Measurements from ENCODE around the gene TMEM17. TPM values are rescaled to one million over a fixed set of nuclear protein-coding genes. Genes with fewer than 3 reads are reported as not detected.

TMEM17 gene
- total and polyA plus RNA-seq, 2 of the 13 experiments (the other 11 are each of a cell fraction or from before 2014, with no cell fraction given), result 0.22 to 0.50 TPM

DNA sequence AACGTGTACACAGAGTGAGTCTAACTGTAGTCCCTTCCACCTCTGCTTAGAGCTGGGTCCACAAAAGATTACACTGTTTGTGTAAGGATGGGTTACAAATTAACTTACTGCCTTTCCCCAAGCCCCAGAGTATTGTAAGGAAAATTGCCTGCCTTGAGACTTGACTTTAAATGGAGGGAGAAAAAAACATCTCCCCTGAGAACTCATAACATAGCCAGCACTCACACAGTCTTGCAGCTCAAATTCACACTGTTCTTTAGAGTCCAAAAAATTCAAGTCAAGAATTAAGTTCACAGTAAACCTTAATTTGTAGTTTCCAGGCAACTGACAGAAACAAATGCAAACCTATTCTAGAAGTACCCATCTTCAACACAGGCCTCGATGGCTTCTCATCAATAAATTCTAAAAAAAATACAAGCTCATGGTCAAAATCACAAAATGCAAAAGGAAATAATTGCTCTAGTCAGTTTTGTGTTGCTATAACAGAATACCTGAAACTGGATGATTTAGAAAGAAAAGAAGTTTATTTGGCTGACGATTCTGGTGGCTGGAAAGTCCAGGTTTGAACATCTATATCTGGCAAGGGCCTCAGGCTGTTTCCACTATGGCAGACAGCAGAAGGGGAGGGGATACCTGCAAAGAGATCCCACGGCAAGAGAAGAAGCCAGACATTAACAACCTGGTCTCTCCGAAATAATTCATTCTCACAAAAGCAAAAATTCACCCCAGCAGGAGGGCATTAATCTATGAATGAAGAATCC, 34.6 kb upstream of the TMEM17 start (continued):
- TF ChIP-seq ATF7-NPFF (CRISPR knock-in tag; IDR thresholded peaks at IDR 0.05; ENCODE audit: low read depth), result no peak
- TF ChIP-seq, protein P1, sequence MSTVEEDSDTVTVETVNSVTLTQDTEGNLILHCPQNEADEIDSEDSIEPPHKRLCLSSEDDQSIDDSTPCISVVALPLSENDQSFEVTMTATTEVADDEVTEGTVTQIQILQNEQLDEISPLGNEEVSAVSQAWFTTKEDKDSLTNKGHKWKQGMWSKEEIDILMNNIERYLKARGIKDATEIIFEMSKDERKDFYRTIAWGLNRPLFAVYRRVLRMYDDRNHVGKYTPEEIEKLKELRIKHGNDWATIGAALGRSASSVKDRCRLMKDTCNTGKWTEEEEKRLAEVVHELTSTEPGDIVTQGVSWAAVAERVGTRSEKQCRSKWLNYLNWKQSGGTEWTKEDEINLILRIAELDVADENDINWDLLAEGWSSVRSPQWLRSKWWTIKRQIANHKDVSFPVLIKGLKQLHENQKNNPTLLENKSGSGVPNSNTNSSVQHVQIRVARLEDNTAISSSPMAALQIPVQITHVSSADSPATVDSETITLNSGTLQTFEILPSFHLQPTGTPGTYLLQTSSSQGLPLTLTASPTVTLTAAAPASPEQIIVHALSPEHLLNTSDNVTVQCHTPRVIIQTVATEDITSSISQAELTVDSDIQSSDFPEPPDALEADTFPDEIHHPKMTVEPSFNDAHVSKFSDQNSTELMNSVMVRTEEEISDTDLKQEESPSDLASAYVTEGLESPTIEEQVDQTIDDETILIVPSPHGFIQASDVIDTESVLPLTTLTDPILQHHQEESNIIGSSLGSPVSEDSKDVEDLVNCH (CRISPR knock-in tag; IDR thresholded peaks at IDR 0.05), result 0 out of 2 replicates have a peak, but pooled peaks have one; percentile 48
- TF ChIP-seq DNMT1 (CRISPR knock-in tag; IDR thresholded peaks at IDR 0.05), result no peak
- TF ChIP-seq ESRRA (CRISPR knock-in tag; IDR thresholded peaks at IDR 0.05; ENCODE audit: low read depth), result no peak; the same call in 1 of the 2 replicates
- peak; percentile 63; the same call in 1 of the 2 replicates for TF ChIP-seq TOE1 (CRISPR knock-in tag; IDR thresholded peaks at IDR 0.05)
- no peak for TF ChIP-seq MYC (CRISPR knock-in tag; IDR thresholded peaks at IDR 0.05; ENCODE audit: borderline replicate concordance)
- TF ChIP-seq MAFG (CRISPR knock-in tag; IDR thresholded peaks at IDR 0.05), result no peak
- peak; percentile 64 for TF ChIP-seq TBX2 (CRISPR knock-in tag; IDR thresholded peaks at IDR 0.05; ENCODE audit: borderline replicate concordance)
- no peak for TF ChIP-seq RBM39 (IDR thresholded peaks at IDR 0.05; ENCODE audit: low read depth, low read length, poor library complexity, severe bottlenecking)
- no peak for TF ChIP-seq ZNF850 (CRISPR knock-in tag; conservative IDR thresholded peaks at IDR 0.05)
- TF ChIP-seq ZBTB20 (CRISPR knock-in tag; IDR thresholded peaks at IDR 0.05; ENCODE audit: borderline replicate concordance, low read depth), result 0 out of 2 replicates have a peak, but pooled peaks have one; percentile 47
- TF ChIP-seq, protein P2, sequence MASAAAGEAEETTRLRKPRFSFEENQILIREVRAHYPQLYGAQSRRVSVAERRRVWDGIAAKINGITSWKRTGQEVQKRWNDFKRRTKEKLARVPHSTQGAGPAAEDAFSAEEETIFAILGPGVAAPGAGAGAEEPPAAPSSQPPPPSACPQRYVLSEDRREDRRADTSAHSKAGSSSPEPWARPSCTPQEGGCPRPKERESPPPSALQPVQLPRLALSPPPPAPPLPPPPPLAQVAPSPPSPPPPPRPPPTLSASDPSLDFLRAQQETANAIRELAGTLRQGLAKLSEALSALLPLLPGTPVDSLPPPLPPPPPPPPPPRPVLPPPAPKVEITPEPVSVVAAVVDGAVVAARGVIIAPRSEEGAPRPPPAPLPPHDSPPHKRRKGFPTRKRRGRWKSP (CRISPR knock-in tag; IDR thresholded peaks at IDR 0.05), result no peak
- no peak for TF ChIP-seq NFIB (CRISPR knock-in tag; IDR thresholded peaks at IDR 0.05; ENCODE audit: borderline replicate concordance)
- TF ChIP-seq ZBTB7B (CRISPR knock-in tag; IDR thresholded peaks at IDR 0.05), result no peak
- TF ChIP-seq, protein P3, sequence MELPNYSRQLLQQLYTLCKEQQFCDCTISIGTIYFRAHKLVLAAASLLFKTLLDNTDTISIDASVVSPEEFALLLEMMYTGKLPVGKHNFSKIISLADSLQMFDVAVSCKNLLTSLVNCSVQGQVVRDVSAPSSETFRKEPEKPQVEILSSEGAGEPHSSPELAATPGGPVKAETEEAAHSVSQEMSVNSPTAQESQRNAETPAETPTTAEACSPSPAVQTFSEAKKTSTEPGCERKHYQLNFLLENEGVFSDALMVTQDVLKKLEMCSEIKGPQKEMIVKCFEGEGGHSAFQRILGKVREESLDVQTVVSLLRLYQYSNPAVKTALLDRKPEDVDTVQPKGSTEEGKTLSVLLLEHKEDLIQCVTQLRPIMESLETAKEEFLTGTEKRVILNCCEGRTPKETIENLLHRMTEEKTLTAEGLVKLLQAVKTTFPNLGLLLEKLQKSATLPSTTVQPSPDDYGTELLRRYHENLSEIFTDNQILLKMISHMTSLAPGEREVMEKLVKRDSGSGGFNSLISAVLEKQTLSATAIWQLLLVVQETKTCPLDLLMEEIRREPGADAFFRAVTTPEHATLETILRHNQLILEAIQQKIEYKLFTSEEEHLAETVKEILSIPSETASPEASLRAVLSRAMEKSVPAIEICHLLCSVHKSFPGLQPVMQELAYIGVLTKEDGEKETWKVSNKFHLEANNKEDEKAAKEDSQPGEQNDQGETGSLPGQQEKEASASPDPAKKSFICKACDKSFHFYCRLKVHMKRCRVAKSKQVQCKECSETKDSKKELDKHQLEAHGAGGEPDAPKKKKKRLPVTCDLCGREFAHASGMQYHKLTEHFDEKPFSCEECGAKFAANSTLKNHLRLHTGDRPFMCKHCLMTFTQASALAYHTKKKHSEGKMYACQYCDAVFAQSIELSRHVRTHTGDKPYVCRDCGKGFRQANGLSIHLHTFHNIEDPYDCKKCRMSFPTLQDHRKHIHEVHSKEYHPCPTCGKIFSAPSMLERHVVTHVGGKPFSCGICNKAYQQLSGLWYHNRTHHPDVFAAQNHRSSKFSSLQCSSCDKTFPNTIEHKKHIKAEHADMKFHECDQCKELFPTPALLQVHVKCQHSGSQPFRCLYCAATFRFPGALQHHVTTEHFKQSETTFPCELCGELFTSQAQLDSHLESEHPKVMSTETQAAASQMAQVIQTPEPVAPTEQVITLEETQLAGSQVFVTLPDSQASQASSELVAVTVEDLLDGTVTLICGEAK (IDR thresholded peaks at IDR 0.05), result no peak
- TF ChIP-seq, protein P3 (CRISPR knock-in tag; IDR thresholded peaks at IDR 0.05), result no peak
- TF ChIP-seq BORCS8-MEF2B (CRISPR knock-in tag; IDR thresholded peaks at IDR 0.05), result no peak
